ENCODE data around the gene CFAP410. TPM values are rescaled to one million over a fixed set of nuclear protein-coding genes. Genes with fewer than 3 reads are reported as not detected.
A peak's percentile ranks its signal among the peaks of the same experiment; 100 is the strongest.

The CFAP410 gene
- total RNA-seq, 2 donors from 2014 or later = 33.1 to 35.7 TPM

DNA sequence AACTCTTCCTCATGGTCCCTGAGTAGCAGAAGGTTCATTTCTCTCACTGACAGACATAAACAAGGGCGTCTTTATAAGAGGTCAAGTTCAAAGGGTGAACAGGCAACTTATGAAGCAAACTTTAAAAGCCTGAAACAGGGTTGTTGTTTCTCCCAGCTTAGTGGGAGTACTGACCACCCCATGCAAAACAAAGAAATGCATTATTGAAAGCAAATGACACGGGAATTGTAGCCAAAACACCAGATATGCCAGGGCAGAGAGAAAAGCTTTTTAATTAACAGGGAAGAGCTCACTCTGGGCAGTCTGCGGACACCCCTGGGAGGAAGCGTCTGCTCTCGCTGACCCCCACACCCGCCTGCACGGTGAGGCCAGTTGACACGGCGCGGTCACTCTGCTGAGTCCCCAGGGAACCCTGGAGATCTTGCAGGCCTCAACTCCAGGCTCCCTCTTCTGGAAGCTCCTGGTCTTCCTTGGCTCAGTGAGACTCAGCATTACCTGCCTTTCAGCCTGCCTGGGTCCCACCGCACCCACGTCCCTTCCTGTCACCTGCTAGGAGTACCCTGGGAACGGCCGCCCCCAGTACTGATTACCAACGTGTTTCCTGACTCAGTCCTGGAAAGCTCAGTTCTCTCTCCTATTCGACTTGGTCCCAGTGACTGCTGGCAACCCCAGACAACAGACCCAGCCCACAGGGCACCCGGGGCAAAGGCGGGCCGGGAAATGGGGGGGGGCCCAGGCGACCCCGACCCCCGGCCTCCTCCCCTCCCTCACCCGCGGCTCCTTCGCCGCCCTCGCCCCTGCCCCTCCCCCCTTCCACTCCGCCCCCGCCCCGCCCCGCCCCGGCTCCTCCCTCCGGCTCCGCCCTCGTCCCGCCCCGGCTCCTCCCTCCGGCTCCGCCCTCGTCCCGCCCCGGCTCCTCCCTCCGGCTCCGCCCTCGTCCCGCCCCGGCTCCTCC is 972 bp downstream of the CFAP410 start:
- Histone ChIP-seq H3K9me3 (ENCODE audit: control insufficient read depth, low read length) (no peaks in the 10 kb centered on the region), H3K4me1 (ENCODE audit: control insufficient read depth, insufficient read depth, low read length) (peaks cover 22% of the 10 kb centered on the region), H3K4me3 (ENCODE audit: low read length) (peak overlapping the region; percentile 81), H3K9ac (ENCODE audit: extremely low read depth, low read length, poor library complexity, severe bottlenecking) (peak overlapping the region; percentile 60), H3K36me3 (ENCODE audit: control insufficient read depth, insufficient read depth, low read length) (peaks cover 10% of the 10 kb centered on the region), H3K27ac (ENCODE audit: low read depth, low read length) (peak overlapping the region; percentile 75), H3K27me3 (ENCODE audit: control insufficient read depth, insufficient read depth, low read length, poor library complexity, severe bottlenecking) (no peaks in the 10 kb centered on the region)
- peak; percentile 90 for DNase-seq
- Mint-ChIP-seq H3K9me3 (peaks cover 34% of the 10 kb centered on the region), H3K4me3 (peak overlapping the region; percentile 60), H3K4me1 (peaks cover 46% of the 10 kb centered on the region), H3K36me3 (ENCODE audit: low read depth) (peaks cover 8% of the 10 kb centered on the region), H3K27me3 (ENCODE audit: insufficient read depth) (no peaks in the 10 kb centered on the region), H3K27ac (peak overlapping the region; percentile 82)
- 23 to 36% methylated on average over 15 to 19 of the region's 47 CpGs for WGBS, 2 experiments (ENCODE audit: insufficient coverage in 1 of 2, insufficient read length in 1 of 2)
- TF ChIP-seq, protein P1, sequence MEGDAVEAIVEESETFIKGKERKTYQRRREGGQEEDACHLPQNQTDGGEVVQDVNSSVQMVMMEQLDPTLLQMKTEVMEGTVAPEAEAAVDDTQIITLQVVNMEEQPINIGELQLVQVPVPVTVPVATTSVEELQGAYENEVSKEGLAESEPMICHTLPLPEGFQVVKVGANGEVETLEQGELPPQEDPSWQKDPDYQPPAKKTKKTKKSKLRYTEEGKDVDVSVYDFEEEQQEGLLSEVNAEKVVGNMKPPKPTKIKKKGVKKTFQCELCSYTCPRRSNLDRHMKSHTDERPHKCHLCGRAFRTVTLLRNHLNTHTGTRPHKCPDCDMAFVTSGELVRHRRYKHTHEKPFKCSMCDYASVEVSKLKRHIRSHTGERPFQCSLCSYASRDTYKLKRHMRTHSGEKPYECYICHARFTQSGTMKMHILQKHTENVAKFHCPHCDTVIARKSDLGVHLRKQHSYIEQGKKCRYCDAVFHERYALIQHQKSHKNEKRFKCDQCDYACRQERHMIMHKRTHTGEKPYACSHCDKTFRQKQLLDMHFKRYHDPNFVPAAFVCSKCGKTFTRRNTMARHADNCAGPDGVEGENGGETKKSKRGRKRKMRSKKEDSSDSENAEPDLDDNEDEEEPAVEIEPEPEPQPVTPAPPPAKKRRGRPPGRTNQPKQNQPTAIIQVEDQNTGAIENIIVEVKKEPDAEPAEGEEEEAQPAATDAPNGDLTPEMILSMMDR (conservative IDR thresholded peaks at IDR 0.05) = peak; percentile 71

DNA sequence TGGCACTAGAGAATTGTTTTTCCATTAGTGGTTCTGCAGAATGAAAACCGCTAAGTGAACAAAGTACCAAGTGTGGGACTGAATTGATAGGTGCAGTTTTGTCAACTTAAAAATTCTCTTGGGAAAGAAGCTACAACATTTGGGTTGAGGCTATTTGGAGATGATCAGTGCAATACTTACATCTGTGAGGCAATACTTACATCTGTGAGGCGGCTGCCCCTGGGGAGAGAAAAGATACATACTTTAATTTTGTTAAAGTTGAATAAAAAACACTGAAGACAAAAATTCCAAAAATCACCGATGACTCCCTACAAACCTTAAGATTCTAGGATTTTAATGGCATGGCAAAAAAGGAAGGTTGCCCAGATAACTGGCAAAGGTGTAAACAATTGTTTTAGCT is 1.7 kb downstream of the CFAP410 start:
- H3K9me3 Mint-ChIP-seq = peaks cover 26% of the 10 kb centered on the region
- no peak overlapping the region for H3K9ac ChIP-seq (ENCODE audit: extremely low read depth, low read length, poor library complexity, severe bottlenecking)
- H3K27me3 Mint-ChIP-seq (ENCODE audit: insufficient read depth) = no peaks in the 10 kb centered on the region
- peaks cover 39% of the 10 kb centered on the region for H3K4me1 Mint-ChIP-seq
- DNase-seq = no peak
- peak overlapping the region; percentile 60 for H3K4me3 Mint-ChIP-seq
- H3K27ac Mint-ChIP-seq = peak overlapping the region; percentile 27
- 83 to 95% methylated on average over 1 to 2 of the region's 3 CpGs for WGBS, 2 experiments (ENCODE audit: insufficient coverage in 1 of 2, insufficient read length in 1 of 2)
- peaks cover 5% of the 10 kb centered on the region for H3K36me3 Mint-ChIP-seq (ENCODE audit: low read depth)
- peaks cover 14% of the 10 kb centered on the region for H3K4me1 ChIP-seq (ENCODE audit: control insufficient read depth, insufficient read depth, low read length)
- no peak overlapping the region for H3K27ac ChIP-seq (ENCODE audit: low read depth, low read length)
- H3K4me3 ChIP-seq (ENCODE audit: low read length) = peak overlapping the region; percentile 81
- H3K9me3 ChIP-seq (ENCODE audit: control insufficient read depth, low read length) = no peaks in the 10 kb centered on the region
- H3K36me3 ChIP-seq (ENCODE audit: control insufficient read depth, insufficient read depth, low read length) = peaks cover 10% of the 10 kb centered on the region
- no peaks in the 10 kb centered on the region for H3K27me3 ChIP-seq (ENCODE audit: control insufficient read depth, insufficient read depth, low read length, poor library complexity, severe bottlenecking)
- TF ChIP-seq, protein P1 (conservative IDR thresholded peaks at IDR 0.05) = no peak

- Histone ChIP-seq H3K9ac (ENCODE audit: extremely low read depth, low read length, poor library complexity, severe bottlenecking) (no peak overlapping the region), H3K36me3 (ENCODE audit: control insufficient read depth, insufficient read depth, low read length) (peaks cover 10% of the 10 kb centered on the region), H3K27ac (ENCODE audit: low read depth, low read length) (no peak overlapping the region), H3K4me1 (ENCODE audit: control insufficient read depth, insufficient read depth, low read length) (peaks cover 8% of the 10 kb centered on the region), H3K27me3 (ENCODE audit: control insufficient read depth, insufficient read depth, low read length, poor library complexity, severe bottlenecking) (no peaks in the 10 kb centered on the region), H3K4me3 (ENCODE audit: low read length) (no peak overlapping the region), H3K9me3 (ENCODE audit: control insufficient read depth, low read length) (no peaks in the 10 kb centered on the region)
- H3K4me1 Mint-ChIP-seq = peaks cover 24% of the 10 kb centered on the region
- H3K27ac Mint-ChIP-seq = no peak overlapping the region
- H3K36me3 Mint-ChIP-seq (ENCODE audit: low read depth) = peaks cover 9% of the 10 kb centered on the region
- H3K27me3 Mint-ChIP-seq (ENCODE audit: insufficient read depth) = no peaks in the 10 kb centered on the region
- no peak for DNase-seq
- WGBS, 2 experiments (ENCODE audit: insufficient coverage in 1 of 2, insufficient read length in 1 of 2) = 91 to 92% methylated on average over 14 to 22 of the region's 24 CpGs
- peaks cover 8% of the 10 kb centered on the region for H3K9me3 Mint-ChIP-seq
- TF ChIP-seq, protein P1 (conservative IDR thresholded peaks at IDR 0.05) = no peak
- H3K4me3 Mint-ChIP-seq = no peak overlapping the region
Measured at GRCh38 chr21:44335266-44336059, 3.7 kb downstream of the CFAP410 start.
